DND-41 (cell line): ENCODE data around the gene ZNF10.
A peak's percentile ranks its signal among the peaks of the same experiment; 100 is the strongest.

Source experiments
- ATAC-seq: fragments of 200-7000 bp; cut with Tn5 transposase; 3 replicates; pipeline ENCODE4 v1.9.1; 2021; ENCODE audit warnings: low read depth; ENCODE audit not compliant: insufficient read depth
- DNase-seq: peaks from one replicate; pipeline ENCODE4 v3.0.0-alpha.2; 2020
- H2AFZ ChIP-seq: 2 replicates; pipeline ENCODE4 v1.6.0; 2012; ENCODE audit warnings: low read depth, low read length
- H3K27ac ChIP-seq: 2 replicates; pipeline ENCODE4 v1.5.1; 2012; ENCODE audit warnings: low read length, inconsistent platforms
- H3K27me3 ChIP-seq: fragments of 200-600 bp; sonication (generic); 2 replicates; pipeline ENCODE4 v1.6.0; 2012; ENCODE audit warnings: low read length, mild to moderate bottlenecking, inconsistent platforms; ENCODE audit not compliant: insufficient read depth, poor library complexity
- H3K36me3 ChIP-seq: 2 replicates; pipeline ENCODE4 v1.5.1; 2012; ENCODE audit warnings: low read length, inconsistent platforms; ENCODE audit not compliant: insufficient read depth
- H3K4me1 ChIP-seq: 2 replicates; pipeline ENCODE4 v1.5.1; 2012; ENCODE audit warnings: mild to moderate bottlenecking, low read length; ENCODE audit not compliant: insufficient read depth
- H3K4me2 ChIP-seq: 2 replicates; pipeline ENCODE4 v1.6.0; 2012; ENCODE audit warnings: mild to moderate bottlenecking, moderate library complexity, low read length, inconsistent platforms; ENCODE audit not compliant: insufficient read depth
- H3K4me3 ChIP-seq, 2 experiments: fragments of 200-600 bp in 1 of 2; shearing (Covaris generic) in 1 of 2; 2 replicates each; pipeline ENCODE4 v1.5.1; 2012 to 2016; ENCODE audit warnings: inconsistent platforms in 2 of 2, low read length in 2 of 2, mild to moderate bottlenecking in 2 of 2, low read depth in 1 of 2, moderate library complexity in 1 of 2
- H3K79me2 ChIP-seq: 2 replicates; pipeline ENCODE4 v1.6.0; 2012; ENCODE audit warnings: low read length, inconsistent platforms; ENCODE audit not compliant: insufficient read depth
- H3K9ac ChIP-seq: 2 replicates; pipeline ENCODE4 v1.6.0; 2012; ENCODE audit warnings: low read depth, mild to moderate bottlenecking, inconsistent platforms, low read length, moderate library complexity
- H3K9me3 ChIP-seq: 2 replicates; pipeline ENCODE4 v1.5.1; 2012; ENCODE audit warnings: low read length, moderate library complexity, mild to moderate bottlenecking, inconsistent platforms; ENCODE audit not compliant: insufficient read depth, severe bottlenecking
- H4K20me1 ChIP-seq: 2 replicates; pipeline ENCODE4 v1.6.0; 2012; ENCODE audit warnings: low read length; ENCODE audit not compliant: insufficient read depth
- CTCF ChIP-seq: IDR thresholded peaks from 2 replicates; pipeline ENCODE4 v1.5.1; 2012; ENCODE audit warnings: borderline replicate concordance, low read length, moderate library complexity, mild to moderate bottlenecking; ENCODE audit not compliant: poor library complexity, severe bottlenecking; ENCODE audit errors: extremely low read depth
- EZH2 ChIP-seq: IDR thresholded peaks from 3 replicates; pipeline ENCODE4 v1.6.1; 2012; ENCODE audit warnings: borderline replicate concordance, low read depth, mild to moderate bottlenecking, moderate library complexity, low read length, inconsistent platforms; ENCODE audit not compliant: severe bottlenecking

ZNF10 gene

GRCh38 chr12:133201888-133202287 lies 71.5 kb downstream of the ZNF10 start:
- H3K4me3 ChIP-seq, result 0 out of 4 replicates have a peak overlapping the region, but pooled peaks of 1 of the 2 experiments have one; percentile 3

GRCh38 chr12:133202493-133203343 lies 72.3 kb downstream of the ZNF10 start:
- Histone ChIP-seq H3K36me3 (peaks cover 40% of the 10 kb centered on the region), H3K27me3 (no peaks in the 10 kb centered on the region), H4K20me1 (no peaks in the 10 kb centered on the region), H3K4me3 (0 out of 4 replicates have a peak overlapping the region, but pooled peaks of 1 of the 2 experiments have one; percentile 0), H2AFZ (no peak overlapping the region), H3K9me3 (peaks cover 74% of the 10 kb centered on the region), H3K79me2 (no peaks in the 10 kb centered on the region), H3K27ac (no peak overlapping the region), H3K9ac (no peak overlapping the region), H3K4me2 (no peak overlapping the region), H3K4me1 (no peaks in the 10 kb centered on the region)
- no peak for ATAC-seq
- no peak for DNase-seq
- TF ChIP-seq CTCF, result no peak
- no peak for TF ChIP-seq EZH2

More at GRCh38 chr12:133201888-133202287, 71.5 kb downstream of the ZNF10 start:
- Histone ChIP-seq H3K27me3 (no peaks in the 10 kb centered on the region), H3K9me3 (peaks cover 67% of the 10 kb centered on the region), H3K36me3 (peaks cover 40% of the 10 kb centered on the region), H3K4me2 (no peak overlapping the region), H3K79me2 (no peaks in the 10 kb centered on the region), H2AFZ (no peak overlapping the region), H3K4me1 (no peaks in the 10 kb centered on the region), H4K20me1 (no peaks in the 10 kb centered on the region), H3K27ac (no peak overlapping the region), H3K9ac (no peak overlapping the region)
- ATAC-seq, result no peak
- no peak for DNase-seq
- TF ChIP-seq EZH2 (no peak), CTCF (no peak)

- no peak for DNase-seq
- peaks cover 40% of the 10 kb centered on the region for H3K36me3 ChIP-seq
- peaks cover 82% of the 10 kb centered on the region for H3K9me3 ChIP-seq
- no peak overlapping the region for H3K9ac ChIP-seq
- no peak overlapping the region for H3K27ac ChIP-seq
- no peak overlapping the region for H3K4me2 ChIP-seq
- H4K20me1 ChIP-seq, result no peaks in the 10 kb centered on the region
- H3K4me3 ChIP-seq, result peak overlapping the region in 1 of 2 experiments; percentile 42; a peak in 2 of 4 replicates
- TF ChIP-seq EZH2 (no peak), CTCF (no peak)
- no peaks in the 10 kb centered on the region for H3K79me2 ChIP-seq
- no peaks in the 10 kb centered on the region for H3K27me3 ChIP-seq
- ATAC-seq, result no peak
- no peaks in the 10 kb centered on the region for H3K4me1 ChIP-seq
- H2AFZ ChIP-seq, result no peak overlapping the region
Observed at GRCh38 chr12:133203344-133204263, 73.2 kb downstream of the ZNF10 start.
